Astrocyte of the cerebellum (primary cell): ENCODE data around the gene GPR152.

ENCODE experiments used
- DNase-seq: peaks from one replicate; pipeline ENCODE4 v3.0.0-alpha.2; 2011; ENCODE audit warnings: low read depth
- H3K4me3 ChIP-seq: 2 replicates; pipeline ENCODE4 v1.5.1; 2011; ENCODE audit warnings: mild to moderate bottlenecking, low read depth, low read length, moderate library complexity
- CTCF ChIP-seq: IDR thresholded peaks from 2 replicates; pipeline ENCODE4 v1.5.1; 2012; ENCODE audit warnings: low read length, low read depth, moderate library complexity, mild to moderate bottlenecking; ENCODE audit errors: missing control alignments
- in situ Hi-C: cut with HindIII; loops from 2 replicates; pipeline ENCODE4 v1.10.0; 2017; ENCODE audit warnings: low sequenced_read_pairs

GPR152 gene

GRCh38 chr11:67445515-67445914 lies 7.0 kb downstream of the GPR152 start:
- H3K4me3 ChIP-seq, result no peak overlapping the region
- TF ChIP-seq CTCF, result no peak
- DNase-seq, result no peak
- in situ Hi-C loops, result no loop called here

- no peak for DNase-seq
- no peak for TF ChIP-seq CTCF
- peak overlapping the region; percentile 79 for H3K4me3 ChIP-seq
- in situ Hi-C loops, result no loop called here
These were observed 9.8 kb downstream of the GPR152 start for GRCh38 chr11:67442504-67443404.

GRCh38 chr11:67441731-67442351 lies 10.7 kb downstream of the GPR152 start:
- H3K4me3 ChIP-seq, result no peak overlapping the region
- no peak for DNase-seq
- in situ Hi-C loops, result no loop called here

GRCh38 chr11:67441098-67441563 lies 11.4 kb downstream of the GPR152 start:
- H3K4me3 ChIP-seq, result no peak overlapping the region
- in situ Hi-C loops, result no loop called here
- DNase-seq, result no peak
- no peak for TF ChIP-seq CTCF

More at GRCh38 chr11:67441731-67442351, 10.7 kb downstream of the GPR152 start:
- no peak for TF ChIP-seq CTCF

- no peak for DNase-seq
- no peak overlapping the region for H3K4me3 ChIP-seq
- no peak for TF ChIP-seq CTCF
- in situ Hi-C loops, result no loop called here
These were observed 12.1 kb downstream of the GPR152 start for GRCh38 chr11:67440229-67441097.
